IMR-90 (cell line): Measurements from ENCODE around the gene CLEC19A. TPM values are rescaled to one million over a fixed set of nuclear protein-coding genes. Genes with fewer than 3 reads are reported as not detected.
A peak's percentile ranks its signal among the peaks of the same experiment; 100 is the strongest.

Source experiments
- ATAC-seq: fragments of 200-7000 bp; cut with Tn5 transposase; 2 replicates; pipeline ENCODE4 v1.9.1; 2020; ENCODE audit warnings: low read depth, mild to moderate bottlenecking, moderate library complexity
- BruUV-seq: library from RNA; stranded (reverse); fragments of 400-500 nt; replicated peaks from 2 replicates; lab custom pipeline; 2021; lab: Mats Ljungman, UMichigan
- CTCF ChIA-PET: fragments of 300-600 bp; formaldehyde crosslinking; extraction: SDS; loops from one replicate; lab custom pipeline; 2021; ENCODE audit warnings: antibody characterized with exemption; lab: Yijun Ruan, JAX
- POLR2A ChIA-PET: fragments of 300-600 bp; sonication (Branson Sonifier 250); formaldehyde crosslinking; loops from one replicate; lab custom pipeline; 2022; ENCODE audit warnings: antibody characterized with exemption; ENCODE audit not compliant: unreplicated experiment; lab: Charles Lee
- DNase-seq: peaks from one replicate; pipeline ENCODE4 v3.0.0; 2013
- H2AFZ ChIP-seq: replicated peaks from 2 replicates; pipeline ENCODE3; 2013; ENCODE audit warnings: low read length, mild to moderate bottlenecking; ENCODE audit not compliant: poor library complexity
- H2AK5ac ChIP-seq: 2 replicates; pipeline ENCODE4 v1.6.1; 2013; ENCODE audit warnings: low read depth, low read length, inconsistent platforms
- H2AK9ac ChIP-seq: replicated peaks from 2 replicates; pipeline ENCODE3; 2013; ENCODE audit warnings: mild to moderate bottlenecking, low read depth, low read length, moderate library complexity; ENCODE audit not compliant: poor library complexity
- H2BK120ac ChIP-seq: 2 replicates; pipeline ENCODE4 v1.6.1; 2013; ENCODE audit warnings: low read depth, low read length, inconsistent platforms
- H2BK15ac ChIP-seq: 3 replicates; pipeline ENCODE4 v1.6.1; 2013; ENCODE audit warnings: low read depth, low read length, inconsistent platforms
- H2BK20ac ChIP-seq: 2 replicates; pipeline ENCODE4 v1.6.1; 2013; ENCODE audit warnings: low read depth, mild to moderate bottlenecking, inconsistent platforms, low read length, moderate library complexity
- H2BK5ac ChIP-seq: 2 replicates; pipeline ENCODE4 v1.6.1; 2013; ENCODE audit warnings: mild to moderate bottlenecking, low read depth, low read length, inconsistent platforms; ENCODE audit not compliant: poor library complexity, severe bottlenecking
- H3K14ac ChIP-seq: replicated peaks from 2 replicates; pipeline ENCODE4 v1.6.1; 2013; ENCODE audit warnings: low read depth, low read length, inconsistent platforms
- H3K18ac ChIP-seq: 2 replicates; pipeline ENCODE4 v1.6.1; 2013; ENCODE audit warnings: low read depth, low read length, control low read depth
- H3K23ac ChIP-seq: 2 replicates; pipeline ENCODE4 v1.6.1; 2013; ENCODE audit warnings: low read depth, low read length, inconsistent platforms
- H3K27ac ChIP-seq: 2 replicates; pipeline ENCODE4 v1.5.1; 2013; ENCODE audit warnings: mild to moderate bottlenecking, control low read depth, low read length; ENCODE audit not compliant: insufficient read depth
- H3K27me3 ChIP-seq: 2 replicates; pipeline ENCODE4 v1.6.1; 2013; ENCODE audit warnings: low read length; ENCODE audit not compliant: control insufficient read depth, insufficient read depth
- H3K36me3 ChIP-seq: 2 replicates; pipeline ENCODE4 v1.6.1; 2013; ENCODE audit warnings: low read length, mixed read lengths; ENCODE audit not compliant: control insufficient read depth, insufficient read depth
- H3K4ac ChIP-seq: 2 replicates; pipeline ENCODE4 v1.6.1; 2013; ENCODE audit warnings: low read depth, low read length, inconsistent platforms
- H3K4me1 ChIP-seq: 2 replicates; pipeline ENCODE4 v1.6.1; 2013; ENCODE audit warnings: low read length, mixed read lengths; ENCODE audit not compliant: control insufficient read depth, insufficient read depth
- H3K4me2 ChIP-seq: 2 replicates; pipeline ENCODE4 v1.6.1; 2013; ENCODE audit warnings: low read depth, mild to moderate bottlenecking, control low read depth, low read length, moderate library complexity
- H3K4me3 ChIP-seq: 2 replicates; pipeline ENCODE4 v1.5.1; 2013; ENCODE audit warnings: low read depth, mild to moderate bottlenecking, control low read depth, low read length, moderate library complexity; ENCODE audit not compliant: insufficient read depth
- H3K56ac ChIP-seq: 2 replicates; pipeline ENCODE4 v1.6.1; 2013; ENCODE audit warnings: low read length, inconsistent platforms; ENCODE audit not compliant: insufficient read depth; ENCODE audit errors: extremely low read depth
- H3K79me1 ChIP-seq, 2 experiments: 2 replicates each; pipeline ENCODE4 v1.6.1; 2013; ENCODE audit warnings: low read length in 2 of 2, inconsistent platforms in 1 of 2, low read depth in 1 of 2
- H3K9ac ChIP-seq: 2 replicates; pipeline ENCODE4 v1.6.1; 2013; ENCODE audit warnings: low read depth, low read length, control low read depth
- H3K9me1 ChIP-seq: 2 replicates; pipeline ENCODE4 v1.6.1; 2013; ENCODE audit warnings: low read length, inconsistent platforms; ENCODE audit not compliant: insufficient read depth
- H3K9me3 ChIP-seq: 2 replicates; pipeline ENCODE4 v1.6.1; 2013; ENCODE audit warnings: low read length; ENCODE audit not compliant: control insufficient read depth, insufficient read depth
- H4K20me1 ChIP-seq: 2 replicates; pipeline ENCODE4 v1.6.1; 2013; ENCODE audit warnings: low read length, inconsistent platforms; ENCODE audit not compliant: insufficient read depth
- H4K5ac ChIP-seq: 2 replicates; pipeline ENCODE4 v1.6.1; 2013; ENCODE audit warnings: mild to moderate bottlenecking, low read depth, low read length, control low read depth
- H4K8ac ChIP-seq, 2 experiments: 2 replicates each; pipeline ENCODE4 v1.6.1; 2013; ENCODE audit warnings: low read depth in 2 of 2, low read length in 2 of 2, control low read depth in 1 of 2, inconsistent platforms in 1 of 2
- H4K91ac ChIP-seq: 2 replicates; pipeline ENCODE4 v1.6.1; 2013; ENCODE audit warnings: low read depth, low read length, inconsistent platforms; ENCODE audit not compliant: insufficient read depth
- MAZ ChIP-seq: IDR thresholded peaks from 2 replicates; pipeline ENCODE4 v1.6.1; 2012; ENCODE audit warnings: low read depth, mild to moderate bottlenecking, low read length, improper control_type of control experiment, moderate library complexity, borderline replicate concordance
- MXI1 ChIP-seq: IDR thresholded peaks from 2 replicates; pipeline ENCODE4 v1.6.1; 2012; ENCODE audit warnings: low read depth, mild to moderate bottlenecking, low read length, moderate library complexity, borderline replicate concordance
- WGBS, 2 experiments: methylation state at CpG; one replicate each; pipeline versions ENCODE4 v1.1.5 to v1.1.7; 2013; ENCODE audit warnings: missing lambda C conversion rate in 2 of 2; ENCODE audit not compliant: insufficient read length in 1 of 2; ENCODE audit errors: extremely low coverage in 2 of 2; 5-methylcytosine and 5-hydroxymethylcytosine counted together
- dilution Hi-C: fragments of 300-500 bp; cut with HindIII; formaldehyde crosslinking; loops from one replicate; pipeline ENCODE4 v1.14.3; 2018; ENCODE audit warnings: low sequenced_read_pairs; ENCODE audit not compliant: unreplicated experiment
- in situ Hi-C: fragments of 300-500 bp; cut with MboI; formaldehyde crosslinking; loops from 3 replicates; pipeline ENCODE4 v1.14.3; 2019; ENCODE audit warnings: low sequenced_read_pairs, inconsistent platforms, mixed read lengths
- intact Hi-C: fragments of 100-400 bp; cut with micrococcal nuclease; formaldehyde crosslinking; loops from 2 replicates; pipeline ENCODE4 v1.10.0; 2022
- polyA plus RNA-seq, 3 experiments: library from polyadenylated mRNA; depleted of rRNA; stranded (reverse); fragments of >200 nt; gene quantifications; 2 replicates each; pipeline ENCODE4 v1.2.3, GENCODE V29; 2012; ENCODE audit warnings: low replicate concordance in 1 of 3
- total RNA-seq: library from RNA; depleted of rRNA; stranded (reverse); fragments of >200 nt; gene quantifications from 2 replicates; pipeline ENCODE4 v1.2.3, GENCODE V29; 2012
- TF ChIP-seq, protein P1 (sequence below): fragments of 150-350 bp; IDR thresholded peaks from 2 replicates; pipeline ENCODE4 v1.6.1; 2016; ENCODE audit warnings: low read depth, mild to moderate bottlenecking, low read length, moderate library complexity, borderline replicate concordance

CLEC19A gene
- total and polyA plus RNA-seq, 2 of the 4 experiments (the other 2 are of a cell fraction) = not detected

GRCh38 chr16:19330841-19331397 is 45.4 kb downstream of the CLEC19A start:
- Histone ChIP-seq H3K23ac (no peak overlapping the region), H4K8ac (no peak overlapping the region), H3K27ac (no peak overlapping the region), H3K27me3 (no peaks in the 10 kb centered on the region), H3K4me2 (no peak overlapping the region), H3K9me3 (no peaks in the 10 kb centered on the region), H3K79me1 (no peaks in the 10 kb centered on the region), H3K4me1 (no peaks in the 10 kb centered on the region), H3K14ac (no peak overlapping the region), H3K4ac (no peak overlapping the region), H2AK5ac (no peak overlapping the region), H2BK120ac (no peak overlapping the region), H4K20me1 (no peaks in the 10 kb centered on the region), H3K4me3 (no peak overlapping the region), H4K5ac (no peak overlapping the region), H2BK5ac (no peak overlapping the region), H2BK20ac (no peak overlapping the region), H3K18ac (no peak overlapping the region), H2AK9ac (no peak overlapping the region), H3K36me3 (no peaks in the 10 kb centered on the region), H2AFZ (no peak overlapping the region), H3K9ac (no peak overlapping the region), H2BK15ac (no peak overlapping the region), H4K91ac (no peak overlapping the region), H3K56ac (no peak overlapping the region), H3K9me1 (no peaks in the 10 kb centered on the region; the same call in 1 of the 2 replicates)
- peak; percentile 33 for DNase-seq
- TF ChIP-seq, protein P1, sequence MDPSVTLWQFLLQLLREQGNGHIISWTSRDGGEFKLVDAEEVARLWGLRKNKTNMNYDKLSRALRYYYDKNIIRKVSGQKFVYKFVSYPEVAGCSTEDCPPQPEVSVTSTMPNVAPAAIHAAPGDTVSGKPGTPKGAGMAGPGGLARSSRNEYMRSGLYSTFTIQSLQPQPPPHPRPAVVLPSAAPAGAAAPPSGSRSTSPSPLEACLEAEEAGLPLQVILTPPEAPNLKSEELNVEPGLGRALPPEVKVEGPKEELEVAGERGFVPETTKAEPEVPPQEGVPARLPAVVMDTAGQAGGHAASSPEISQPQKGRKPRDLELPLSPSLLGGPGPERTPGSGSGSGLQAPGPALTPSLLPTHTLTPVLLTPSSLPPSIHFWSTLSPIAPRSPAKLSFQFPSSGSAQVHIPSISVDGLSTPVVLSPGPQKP = no peak
- TF ChIP-seq MXI1 (no peak), MAZ (no peak)
- no CpG with 5 or more reads among the region's 6 CpGs for WGBS, 2 experiments
- dilution Hi-C loops = no loop called here
- intact Hi-C loops = no loop called here
- BruUV-seq = no TSS peak
- ChIA-PET CTCF (interaction anchor here (1.1 kb wide), 1 partner anchor 8 kb away, joined by 3 read pairs; no protein-coding TSS in a partner anchor), POLR2A (no interaction called here)
- in situ Hi-C loops = no loop called here
- ATAC-seq = peak; percentile 65
